MG63 (cell line): ENCODE data around the gene NAA38. TPM values are rescaled to one million over a fixed set of nuclear protein-coding genes. Genes with fewer than 3 reads are reported as not detected.

Experiments
- DNase-seq: peaks from one replicate; pipeline ENCODE4 v3.0.0-alpha.2; 2020
- H3K27me3 ChIP-seq: fragments of 250-450 bp; sonication (Bioruptor Pico); 2 replicates; pipeline ENCODE4 v1.5.1; 2020; ENCODE audit warnings: mild to moderate bottlenecking, moderate library complexity
- H3K36me3 ChIP-seq: fragments of 250-450 bp; sonication (Bioruptor Pico); 2 replicates; pipeline ENCODE4 v1.5.1; 2020; ENCODE audit warnings: mild to moderate bottlenecking, moderate library complexity
- H3K4me3 ChIP-seq: fragments of 250-450 bp; sonication (Bioruptor Pico); 2 replicates; pipeline ENCODE4 v1.5.1; 2020; ENCODE audit warnings: mild to moderate bottlenecking, moderate library complexity
- H3K9me3 ChIP-seq: fragments of 250-450 bp; sonication (Bioruptor Pico); 2 replicates; pipeline ENCODE4 v1.5.1; 2020; ENCODE audit warnings: mild to moderate bottlenecking, moderate library complexity
- total RNA-seq: library from RNA; depleted of rRNA; stranded (reverse); fragments of >200 nt; shearing (Covaris generic); gene quantifications from 2 replicates; pipeline ENCODE4 v1.2.3, GENCODE V29; 2014; ENCODE audit warnings: low replicate concordance

NAA38 gene
- total RNA-seq, 1 experiment from 2014 or later: 264 TPM

DNA sequence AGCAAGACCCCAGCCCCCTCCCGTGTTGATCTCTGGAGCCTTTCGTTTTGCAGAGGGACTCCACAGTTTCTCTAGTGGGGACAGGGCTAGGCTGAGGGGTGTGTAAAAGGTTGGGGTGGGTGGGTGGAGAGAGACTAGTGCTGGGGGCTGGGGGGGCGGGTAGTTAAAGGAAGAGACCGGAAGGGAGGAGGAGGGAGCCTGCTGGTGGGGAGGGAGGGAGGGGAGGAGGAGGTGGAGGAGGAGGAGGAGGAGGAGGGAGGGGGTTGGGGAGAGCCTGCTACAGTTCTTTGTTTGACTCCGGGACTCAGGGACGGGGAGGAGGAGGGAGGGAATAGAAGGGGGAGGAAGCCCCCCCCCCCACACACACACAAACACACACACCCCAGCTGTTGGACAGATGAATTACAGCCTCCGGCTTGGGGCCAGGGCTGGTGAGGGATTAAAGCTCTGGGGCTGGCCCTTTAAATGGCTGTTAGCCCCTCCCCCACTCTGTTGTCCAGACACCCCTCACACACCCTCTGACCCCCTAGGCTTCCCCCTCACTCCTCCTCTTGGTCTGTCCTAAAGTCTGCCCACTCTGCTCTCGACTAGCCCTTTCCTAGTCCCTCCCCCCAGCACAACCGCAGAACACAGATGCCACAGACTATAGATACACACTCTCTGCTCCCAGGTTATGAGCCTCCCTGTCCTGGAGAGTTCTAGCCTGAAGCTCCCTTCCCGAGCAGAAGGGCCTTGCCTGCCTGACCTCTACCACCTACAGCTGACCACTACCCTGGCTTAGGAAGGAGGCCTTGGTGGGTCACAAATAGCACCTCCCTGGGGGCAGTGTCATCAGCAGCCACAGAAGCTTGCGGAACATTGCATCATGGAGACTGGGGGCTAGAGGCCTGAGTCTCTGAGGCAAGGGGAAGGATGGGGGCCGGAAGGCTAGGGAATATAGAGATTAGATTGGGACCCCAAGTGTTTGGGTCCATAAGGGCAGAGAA lies 19.0 kb downstream of the NAA38 start:
- no peaks in the 10 kb centered on the region for H3K9me3 ChIP-seq
- no peaks in the 10 kb centered on the region for H3K27me3 ChIP-seq
- peak; percentile 70 for DNase-seq
- H3K36me3 ChIP-seq: peaks cover 10% of the 10 kb centered on the region
- peak overlapping the region; percentile 27 for H3K4me3 ChIP-seq

DNA sequence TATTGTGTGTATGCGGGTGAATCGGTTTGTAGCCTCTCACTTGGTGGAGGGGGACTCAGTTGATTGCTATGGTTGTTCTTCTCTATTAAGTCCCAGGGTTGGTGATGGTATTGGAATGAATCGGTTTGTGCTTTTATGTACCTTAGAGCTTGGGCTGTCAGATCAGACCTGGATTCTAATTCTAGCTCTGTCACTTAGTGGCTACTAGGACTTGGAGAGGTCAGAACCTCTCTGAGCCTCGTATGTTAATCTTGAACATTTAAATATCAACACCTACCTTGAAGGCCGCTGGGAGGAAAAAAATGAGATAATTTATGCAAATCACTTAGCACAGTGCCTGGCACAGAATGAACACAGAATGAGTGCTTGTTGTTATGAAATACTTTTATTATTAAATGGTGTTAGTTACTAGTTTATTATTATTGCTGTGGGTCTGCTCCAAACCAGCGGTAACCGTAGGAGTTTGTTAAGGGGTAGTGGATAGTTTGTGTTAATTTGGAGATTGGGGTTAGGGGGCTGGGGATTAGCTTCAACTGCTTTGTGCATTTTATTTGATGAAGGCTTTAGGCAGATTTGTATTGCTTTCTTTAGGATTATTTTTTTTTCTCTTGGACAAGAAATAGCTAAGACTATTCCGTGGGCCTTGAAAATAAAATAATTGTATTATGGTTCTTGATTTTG lies 19.8 kb downstream of the NAA38 start:
- no peak for DNase-seq
- Histone ChIP-seq H3K27me3 (no peaks in the 10 kb centered on the region), H3K9me3 (no peaks in the 10 kb centered on the region), H3K36me3 (peaks cover 10% of the 10 kb centered on the region), H3K4me3 (peak overlapping the region; percentile 93)

DNA sequence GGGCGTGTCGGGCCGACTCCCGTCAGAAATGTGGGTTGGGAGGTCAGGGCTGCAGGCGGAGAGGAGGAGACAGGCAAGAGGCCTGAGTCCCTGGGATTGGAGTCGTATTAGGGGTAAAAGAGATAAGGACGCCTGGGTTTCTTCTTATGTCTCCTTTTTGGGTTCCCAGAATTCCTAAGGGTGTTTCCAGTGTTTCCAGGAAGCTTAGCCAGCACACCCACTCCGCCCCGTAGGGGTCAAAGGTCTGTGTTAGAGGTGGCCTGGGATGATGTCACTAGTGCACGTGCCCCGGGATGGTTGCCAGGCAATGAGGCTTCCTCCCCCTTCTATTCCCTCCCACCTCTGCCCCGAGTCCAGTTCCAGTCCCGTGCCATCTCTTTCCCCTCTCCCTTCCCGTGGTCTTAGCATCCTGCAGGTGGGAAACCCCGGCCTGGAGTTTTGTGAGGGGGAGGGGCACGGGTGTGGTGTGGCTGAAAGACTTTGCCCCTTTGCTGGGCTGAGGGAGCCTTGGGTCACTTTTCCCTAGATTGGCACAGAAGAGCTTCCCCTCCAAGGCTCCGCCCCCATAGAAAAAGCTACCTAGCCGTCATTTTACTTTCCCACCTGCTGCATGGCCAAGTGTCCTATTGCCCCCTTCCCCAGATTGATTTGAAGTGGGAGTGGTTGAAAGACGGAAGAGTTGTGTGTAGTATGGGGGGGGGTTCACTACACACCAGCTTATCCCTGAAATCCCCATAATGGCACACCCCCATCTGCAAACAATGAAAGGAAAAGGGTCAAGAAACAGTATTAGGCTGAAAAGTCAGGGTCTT lies 20.6 kb downstream of the NAA38 start:
- DNase-seq: peak; percentile 97
- H3K4me3 ChIP-seq: peak overlapping the region; percentile 93
- H3K36me3 ChIP-seq: peaks cover 10% of the 10 kb centered on the region
- no peaks in the 10 kb centered on the region for H3K9me3 ChIP-seq
- H3K27me3 ChIP-seq: peaks cover 2% of the 10 kb centered on the region; the same call in 1 of the 2 replicates

DNA sequence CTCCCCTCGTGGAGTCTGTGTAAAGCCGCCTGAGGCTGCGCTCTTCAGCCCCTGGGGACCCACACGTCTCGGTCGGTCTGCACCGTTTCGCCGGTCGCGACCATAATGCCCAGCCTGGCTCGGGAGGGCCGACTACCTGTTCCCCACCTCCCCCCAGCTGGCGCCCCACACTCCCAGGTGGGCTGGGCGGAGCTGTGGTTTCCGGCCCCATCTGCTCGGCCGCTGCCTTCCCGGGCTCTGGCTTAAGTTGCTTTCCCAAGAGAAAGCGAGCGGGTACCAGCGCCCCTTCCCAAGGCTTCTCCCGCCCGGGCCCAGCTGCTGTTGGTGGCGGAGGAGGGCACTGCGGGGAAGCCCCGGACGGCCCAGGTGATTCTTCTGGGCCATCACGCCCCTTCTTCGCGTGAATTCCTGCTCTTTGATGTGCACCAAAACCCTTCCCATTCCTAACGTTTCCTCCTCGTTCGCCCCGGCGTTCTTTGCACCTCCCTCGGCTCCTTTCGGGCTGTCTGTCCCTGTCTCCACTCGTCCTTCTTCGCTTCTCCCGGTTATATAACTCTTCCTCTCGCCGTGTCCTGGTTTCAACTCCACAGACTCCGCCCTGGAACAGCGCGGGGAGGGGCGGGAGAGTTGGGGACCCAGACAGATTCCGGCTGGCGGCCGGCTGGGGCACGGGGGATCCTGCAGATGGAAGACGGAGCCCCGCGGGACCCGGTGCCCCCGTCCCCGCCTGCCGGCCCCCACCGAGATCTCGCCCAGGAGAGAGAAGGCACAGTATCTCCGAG lies 21.4 kb downstream of the NAA38 start:
- Histone ChIP-seq H3K27me3 (peaks cover 2% of the 10 kb centered on the region; the same call in 1 of the 2 replicates), H3K4me3 (peak overlapping the region; percentile 93), H3K9me3 (no peaks in the 10 kb centered on the region), H3K36me3 (peaks cover 6% of the 10 kb centered on the region)
- DNase-seq: no peak

DNA sequence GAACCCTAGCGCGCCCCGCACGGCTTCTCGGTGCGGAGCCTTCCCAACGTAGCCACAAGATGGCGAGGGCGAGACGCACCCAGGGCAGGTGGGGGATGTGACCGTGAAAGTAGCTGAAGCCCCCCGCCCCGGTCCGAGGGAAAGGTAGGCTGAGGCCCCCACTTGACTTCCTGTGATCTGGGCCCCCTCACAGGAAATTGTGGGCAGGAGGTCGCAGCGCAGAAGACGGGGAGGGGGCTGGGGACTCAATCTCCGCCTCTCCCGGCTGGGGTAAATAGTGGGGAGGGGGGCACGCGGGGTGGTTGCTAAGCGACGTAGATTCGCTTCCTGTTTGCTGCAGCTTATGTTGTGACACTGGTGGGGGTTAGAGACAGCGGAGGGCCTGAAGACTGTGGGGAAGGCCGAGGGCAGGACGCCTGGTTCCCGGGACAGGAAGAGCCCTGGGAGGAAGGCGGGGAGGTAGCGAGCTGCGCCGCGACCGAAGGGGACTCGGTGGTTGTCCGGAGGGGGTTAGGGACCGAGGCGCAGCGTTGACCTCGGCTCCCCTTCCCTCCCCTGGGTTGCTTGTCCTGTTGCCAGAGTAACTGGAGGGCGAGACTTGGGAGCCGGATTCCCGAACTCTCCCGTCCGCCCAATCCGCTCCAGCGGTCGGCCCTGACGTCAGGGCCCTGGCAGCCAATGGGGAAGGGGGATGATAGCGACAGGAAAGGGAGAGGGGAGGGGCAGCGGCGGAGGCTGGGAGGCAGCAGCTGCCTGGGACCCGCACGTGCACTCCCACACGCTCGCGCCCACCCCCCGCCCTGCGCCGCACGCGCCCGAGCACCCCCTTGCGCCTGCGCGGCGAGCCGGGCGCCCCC lies 22.2 kb downstream of the NAA38 start:
- Histone ChIP-seq H3K4me3 (peak overlapping the region; percentile 93), H3K36me3 (no peaks in the 10 kb centered on the region)
- peak; percentile 100 for DNase-seq

DNA sequence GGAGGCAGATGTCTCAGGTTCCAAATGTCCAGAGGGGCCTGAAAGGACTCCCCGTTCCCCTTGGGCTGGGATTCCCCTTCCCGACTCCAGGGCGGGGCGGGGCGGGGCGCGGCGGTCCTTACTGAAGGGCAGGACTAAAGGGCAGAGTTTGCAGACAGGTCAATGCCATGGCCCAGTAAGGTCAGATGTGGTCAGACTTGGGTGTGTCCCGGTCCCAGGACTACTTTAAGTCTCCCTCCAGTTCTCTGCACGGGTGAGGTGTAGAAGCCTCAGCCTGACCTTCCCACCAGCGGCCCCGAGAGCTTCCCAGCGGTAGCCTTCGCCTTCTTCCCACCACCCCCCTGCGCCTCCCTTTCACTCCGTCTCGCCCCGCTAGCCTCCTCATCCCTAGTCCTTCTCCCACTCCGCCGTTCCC lies 22.8 kb downstream of the NAA38 start:
- peak overlapping the region; percentile 93 for H3K4me3 ChIP-seq
- H3K27me3 ChIP-seq: peaks cover 2% of the 10 kb centered on the region; the same call in 1 of the 2 replicates
- no peaks in the 10 kb centered on the region for H3K9me3 ChIP-seq
- peak; percentile 73 for DNase-seq
- no peaks in the 10 kb centered on the region for H3K36me3 ChIP-seq

More for the DNA sequence above, 22.2 kb downstream of the NAA38 start:
- Histone ChIP-seq H3K27me3 (peaks cover 2% of the 10 kb centered on the region; the same call in 1 of the 2 replicates), H3K9me3 (no peaks in the 10 kb centered on the region)

DNA sequence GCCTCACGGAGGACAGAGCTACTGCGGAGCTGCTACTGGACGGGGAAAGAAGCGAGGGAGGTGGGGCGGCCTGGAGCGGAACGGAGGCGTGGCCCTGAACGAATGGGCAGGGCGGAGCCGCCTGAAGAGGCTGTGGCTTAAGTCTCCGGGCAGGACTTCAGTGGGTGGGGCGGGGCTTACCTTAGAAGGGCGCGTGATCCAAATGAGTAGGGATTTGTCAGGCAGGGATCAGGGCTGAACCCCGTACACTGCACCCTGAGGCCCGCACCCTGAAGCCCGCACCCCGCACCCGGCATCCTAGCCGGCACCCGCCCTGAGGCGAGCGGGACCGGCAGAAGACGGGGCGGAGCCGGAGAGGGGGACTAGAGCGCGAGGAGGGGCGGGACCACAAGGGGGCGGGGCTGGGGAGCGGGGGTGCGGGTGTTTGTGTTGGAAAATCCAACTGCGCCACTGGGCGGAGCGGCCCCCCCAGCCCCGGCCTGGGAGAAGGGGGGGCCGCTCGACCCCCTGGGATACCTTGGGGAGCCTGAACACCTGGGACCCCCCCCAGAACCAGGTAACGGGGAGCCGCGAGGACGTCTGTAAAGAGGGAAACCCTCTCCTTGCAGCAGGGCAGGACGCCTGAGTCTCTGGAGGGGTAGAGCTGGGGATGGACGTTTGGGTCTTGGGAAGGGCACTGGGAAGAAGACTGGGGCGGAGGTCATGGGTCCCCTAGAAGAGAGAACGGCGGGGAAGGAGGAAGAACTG lies 23.4 kb downstream of the NAA38 start, which contains the start of gene KDM6B:
TSS of gene KDM6B (plus strand) at position 423 of the 747 bp plus-strand sequence. CDS start 11,338 bp downstream, outside the sequence.
- Histone ChIP-seq H3K4me3 (peak within 1 kb of the TSS; percentile 93), H3K27me3 (peaks cover 2% of the 10 kb centered on the region; the same call in 1 of the 2 replicates), H3K36me3 (no peaks in the 10 kb centered on the region), H3K9me3 (no peaks in the 10 kb centered on the region)
- peak; percentile 90 for DNase-seq

DNA sequence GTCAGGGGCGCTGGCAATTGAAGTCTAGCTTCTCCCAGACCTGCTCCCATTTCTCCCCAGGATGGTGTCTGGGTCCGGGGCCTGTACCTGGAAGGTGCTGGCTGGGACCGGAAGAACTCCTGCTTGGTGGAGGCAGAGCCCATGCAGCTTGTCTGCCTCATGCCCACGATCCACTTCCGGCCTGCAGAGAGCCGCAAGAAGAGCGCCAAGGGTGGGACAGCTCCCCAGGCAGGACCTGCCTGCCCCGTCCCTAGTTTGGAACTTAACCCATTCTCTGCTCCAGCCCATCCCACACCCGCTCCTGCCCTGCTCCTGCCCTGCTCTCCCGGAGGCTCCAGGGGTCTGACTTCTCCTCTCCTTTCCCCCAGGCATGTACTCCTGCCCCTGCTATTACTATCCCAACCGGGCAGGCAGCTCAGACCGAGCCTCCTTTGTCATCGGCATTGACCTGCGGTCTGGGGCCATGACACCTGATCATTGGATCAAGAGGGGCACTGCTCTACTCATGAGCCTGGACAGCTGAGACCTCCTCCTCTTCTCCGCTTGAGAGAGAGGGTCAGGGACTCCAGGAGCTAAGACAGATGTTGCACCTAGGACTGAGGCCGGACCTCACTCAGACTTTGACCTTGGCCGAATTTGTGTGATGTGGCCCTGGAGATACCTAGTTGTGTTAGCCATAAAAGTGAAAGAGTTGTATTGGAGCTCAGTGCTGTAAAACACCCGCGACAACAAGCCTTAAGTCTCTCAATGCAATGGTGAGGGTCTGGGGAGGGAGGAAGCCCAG lies 24.2 kb downstream of the NAA38 start:
- no peaks in the 10 kb centered on the region for H3K9me3 ChIP-seq
- no peak for DNase-seq
- H3K36me3 ChIP-seq: no peaks in the 10 kb centered on the region
- peak overlapping the region; percentile 93 for H3K4me3 ChIP-seq
- peaks cover 2% of the 10 kb centered on the region; the same call in 1 of the 2 replicates for H3K27me3 ChIP-seq

DNA sequence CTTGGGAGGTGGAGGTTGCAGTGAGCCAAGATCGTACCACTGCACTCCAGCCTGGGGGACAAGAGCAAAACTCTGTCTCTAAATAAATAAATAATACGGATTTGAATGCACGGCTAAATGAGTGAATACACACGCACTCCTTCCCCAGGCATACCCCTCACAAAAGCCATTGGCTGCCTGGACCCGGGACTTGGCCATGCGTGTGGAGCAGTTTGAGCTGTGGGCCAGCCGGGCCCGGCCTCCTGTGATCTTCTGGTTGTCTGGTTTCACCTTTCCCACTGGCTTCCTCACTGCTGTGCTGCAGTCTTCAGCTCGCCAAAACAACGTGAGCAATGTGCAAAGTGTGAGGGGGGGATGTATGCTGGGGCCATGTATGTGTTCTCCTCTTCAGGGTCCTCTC lies 24.9 kb downstream of the NAA38 start:
- Histone ChIP-seq H3K9me3 (no peaks in the 10 kb centered on the region), H3K36me3 (no peaks in the 10 kb centered on the region), H3K27me3 (peaks cover 2% of the 10 kb centered on the region; the same call in 1 of the 2 replicates), H3K4me3 (no peak overlapping the region)
- no peak for DNase-seq

DNA sequence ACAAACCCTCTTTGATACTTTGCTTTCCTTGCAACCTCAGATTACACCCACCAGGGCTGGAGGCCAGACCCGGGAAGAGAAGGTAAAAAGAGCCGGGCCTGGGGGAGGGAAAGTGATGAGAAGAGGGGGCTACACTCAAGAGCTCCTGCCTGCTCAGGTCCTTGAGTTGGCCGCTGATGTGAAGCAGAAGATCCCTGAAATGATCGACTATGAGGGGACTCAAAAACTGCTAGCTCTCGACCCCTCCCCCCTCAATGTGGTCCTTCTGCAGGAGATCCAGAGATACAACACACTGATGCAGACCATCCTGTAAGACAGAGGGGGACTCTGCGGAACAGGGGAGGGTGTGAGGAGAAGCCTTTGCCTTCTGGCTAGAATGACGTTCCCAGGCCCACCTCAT lies 26.1 kb downstream of the NAA38 start:
- no peaks in the 10 kb centered on the region for H3K36me3 ChIP-seq
- peaks cover 2% of the 10 kb centered on the region; the same call in 1 of the 2 replicates for H3K27me3 ChIP-seq
- DNase-seq: no peak
- no peaks in the 10 kb centered on the region for H3K9me3 ChIP-seq
- no peak overlapping the region for H3K4me3 ChIP-seq

DNA sequence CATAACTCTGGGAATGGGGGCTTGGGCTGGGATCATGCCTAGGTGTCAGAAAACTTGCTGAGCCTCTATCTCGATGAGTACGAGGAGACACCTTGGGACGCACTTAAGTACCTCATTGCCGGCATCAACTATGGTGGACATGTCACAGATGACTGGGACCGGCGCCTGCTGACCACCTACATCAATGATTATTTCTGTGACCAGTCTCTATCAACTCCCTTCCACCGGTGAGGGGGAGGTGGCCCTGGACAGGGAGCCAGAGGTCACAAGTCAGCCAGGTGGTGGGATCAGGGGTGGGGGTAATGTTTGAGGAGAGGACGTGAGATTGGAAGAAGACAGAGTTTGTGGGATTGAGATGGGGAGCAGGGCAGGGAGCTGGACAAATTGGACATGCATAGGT lies 26.7 kb downstream of the NAA38 start:
- Histone ChIP-seq H3K4me3 (no peak overlapping the region), H3K27me3 (peaks cover 2% of the 10 kb centered on the region; the same call in 1 of the 2 replicates), H3K36me3 (no peaks in the 10 kb centered on the region), H3K9me3 (no peaks in the 10 kb centered on the region)
- no peak for DNase-seq

DNA sequence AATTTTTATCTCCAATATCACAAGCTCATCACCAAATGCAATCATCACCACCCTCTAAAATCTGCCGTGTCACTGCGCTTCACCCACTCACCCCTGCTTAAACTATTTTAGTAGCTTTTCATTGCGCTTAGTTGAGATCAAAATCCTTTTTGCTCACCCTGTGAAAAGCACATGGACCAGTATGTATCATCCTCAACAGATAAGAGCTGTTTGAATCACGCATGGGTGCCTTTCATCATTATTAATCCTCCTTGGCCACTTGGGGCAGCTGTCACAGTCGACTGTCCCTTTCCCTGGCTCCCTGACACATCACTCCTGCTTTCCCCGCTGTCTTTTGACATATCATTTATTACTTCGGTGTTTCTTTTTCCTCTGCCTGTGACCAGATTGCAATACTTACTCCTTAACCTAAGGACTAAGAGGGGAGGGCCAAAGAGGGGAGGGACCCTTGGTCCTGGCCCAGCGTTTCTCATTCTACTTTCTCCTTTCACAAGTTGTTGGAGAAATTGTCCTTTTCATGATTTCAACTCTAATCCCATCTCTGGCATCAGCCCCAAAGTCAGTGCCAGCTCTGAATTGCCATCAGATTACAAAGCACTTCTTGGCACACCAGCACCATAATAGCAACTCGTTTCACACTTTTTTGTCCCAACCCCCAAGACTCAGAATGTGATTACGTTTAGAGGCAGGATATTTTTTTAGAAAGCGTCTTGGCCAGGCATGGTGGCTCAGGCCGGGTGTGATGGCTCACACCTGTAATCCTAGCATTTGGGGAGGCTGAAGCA lies 32.0 kb downstream of the NAA38 start:
- DNase-seq: peak; percentile 75

More for the DNA sequence above, 32.0 kb downstream of the NAA38 start:
- Histone ChIP-seq H3K4me3 (no peak overlapping the region), H3K27me3 (no peaks in the 10 kb centered on the region), H3K36me3 (no peaks in the 10 kb centered on the region), H3K9me3 (no peaks in the 10 kb centered on the region)
